Panc1 (cell line): ENCODE results near the gene KCNQ2.

ENCODE experiments used
- POLR2AphosphoS5 ChIP-seq: IDR thresholded peaks from 2 replicates; pipeline ENCODE4 v1.6.1; 2012; ENCODE audit warnings: mild to moderate bottlenecking, low read depth, low read length, moderate library complexity
- TF ChIP-seq, protein P1 (sequence below): fragments of 450-650 bp; IDR thresholded peaks from 2 replicates; pipeline ENCODE4 v1.5.1; 2017; ENCODE audit warnings: mild to moderate bottlenecking

GRCh38 chr20:63350597-63351325 lies 121.7 kb downstream of the KCNQ2 start:
- TF ChIP-seq, protein P1, sequence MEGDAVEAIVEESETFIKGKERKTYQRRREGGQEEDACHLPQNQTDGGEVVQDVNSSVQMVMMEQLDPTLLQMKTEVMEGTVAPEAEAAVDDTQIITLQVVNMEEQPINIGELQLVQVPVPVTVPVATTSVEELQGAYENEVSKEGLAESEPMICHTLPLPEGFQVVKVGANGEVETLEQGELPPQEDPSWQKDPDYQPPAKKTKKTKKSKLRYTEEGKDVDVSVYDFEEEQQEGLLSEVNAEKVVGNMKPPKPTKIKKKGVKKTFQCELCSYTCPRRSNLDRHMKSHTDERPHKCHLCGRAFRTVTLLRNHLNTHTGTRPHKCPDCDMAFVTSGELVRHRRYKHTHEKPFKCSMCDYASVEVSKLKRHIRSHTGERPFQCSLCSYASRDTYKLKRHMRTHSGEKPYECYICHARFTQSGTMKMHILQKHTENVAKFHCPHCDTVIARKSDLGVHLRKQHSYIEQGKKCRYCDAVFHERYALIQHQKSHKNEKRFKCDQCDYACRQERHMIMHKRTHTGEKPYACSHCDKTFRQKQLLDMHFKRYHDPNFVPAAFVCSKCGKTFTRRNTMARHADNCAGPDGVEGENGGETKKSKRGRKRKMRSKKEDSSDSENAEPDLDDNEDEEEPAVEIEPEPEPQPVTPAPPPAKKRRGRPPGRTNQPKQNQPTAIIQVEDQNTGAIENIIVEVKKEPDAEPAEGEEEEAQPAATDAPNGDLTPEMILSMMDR: no peak
- TF ChIP-seq POLR2AphosphoS5: no peak
